K562 (cell line): ENCODE data around the gene ANO10. TPM values are rescaled to one million over a fixed set of nuclear protein-coding genes. Genes with fewer than 3 reads are reported as not detected.
A peak's percentile ranks its signal among the peaks of the same experiment; 100 is the strongest.
"Not testable (repeated sequence)": the region's sequence is repeated elsewhere in the genome, so short reads cannot be mapped to it uniquely, and the experiment has no call there.

ENCODE experiments used
- ATAC-seq: fragments of 200-7000 bp; cut with Tn5 transposase; 3 replicates; pipeline ENCODE4 v1.9.1; 2020; ENCODE audit warnings: moderate library complexity
- BruUV-seq: library from RNA; stranded (reverse); fragments of 400-500 nt; replicated peaks from 2 replicates; lab custom pipeline; 2021; lab: Mats Ljungman, UMichigan
- CTCF ChIA-PET: fragments of 300-600 bp; formaldehyde crosslinking; extraction: SDS; loops from one replicate; lab custom pipeline; 2021; ENCODE audit warnings: low intra/inter-chr PET ratio; lab: Yijun Ruan, JAX
- POLR2A ChIA-PET: fragments of 300-600, 350-650 bp; sonication (Branson Sonifier 250); formaldehyde crosslinking; extraction: SDS; loops from one replicate; lab custom pipeline; 2021; ENCODE audit warnings: antibody characterized with exemption, inconsistent platforms; lab: Yijun Ruan, JAX
- DNase-seq, 4 experiments: peaks; one replicate each; pipeline versions ENCODE4 v3.0.0 to v3.0.0-alpha.2; 2011 to 2018; ENCODE audit warnings: low spot score in 3 of 4, mixed read lengths in 3 of 4; ENCODE audit errors: extremely low read depth in 1 of 4
- FAIRE-seq: peaks from 2 replicates; lab custom pipeline; 2011; peaks lifted over from hg19 to GRCh38; lab: Jason Lieb, UNC
- H2AFZ ChIP-seq: 2 replicates; pipeline ENCODE4 v1.6.0; 2011; ENCODE audit warnings: low read depth, low read length, control low read depth, inconsistent platforms
- H3K27ac ChIP-seq: fragments of 200-600 bp; 3 replicates; pipeline ENCODE4 v1.8.0; 2011; ENCODE audit warnings: low read depth, mild to moderate bottlenecking, control low read depth, inconsistent platforms, low read length, moderate library complexity, mixed read lengths; ENCODE audit errors: extremely low read depth
- H3K27me3 ChIP-seq, 2 experiments: fragments of 300-600 bp in 1 of 2; 2 replicates in 1 of 2; 3 replicates in 1 of 2; pipeline versions ENCODE4 v1.6.0 to v1.8.0; 2011; ENCODE audit warnings: inconsistent platforms in 2 of 2, low read length in 2 of 2, mild to moderate bottlenecking in 1 of 2, mixed read lengths in 1 of 2, moderate library complexity in 1 of 2; ENCODE audit not compliant: control insufficient read depth in 2 of 2, insufficient read depth in 2 of 2
- H3K36me3 ChIP-seq: fragments of 300-600 bp; 3 replicates; pipeline ENCODE4 v1.8.0; 2011; ENCODE audit warnings: mild to moderate bottlenecking, low read length, inconsistent platforms; ENCODE audit not compliant: control insufficient read depth, insufficient read depth
- H3K4me1 ChIP-seq, 2 experiments: fragments of 200-600 bp in 1 of 2; replicated peaks in 1 of 2; 2 replicates in 1 of 2; 3 replicates in 1 of 2; pipeline versions ENCODE4 v1.5.1 to v1.8.0; 2011; ENCODE audit warnings: inconsistent platforms in 2 of 2, low read length in 2 of 2, mild to moderate bottlenecking in 1 of 2, mixed read lengths in 1 of 2, moderate library complexity in 1 of 2; ENCODE audit not compliant: control insufficient read depth in 2 of 2, insufficient read depth in 2 of 2
- H3K4me2 ChIP-seq: 2 replicates; pipeline ENCODE4 v1.6.1; 2011; ENCODE audit warnings: low read length, control low read depth, inconsistent platforms, mixed read lengths; ENCODE audit not compliant: insufficient read depth
- H3K4me3 ChIP-seq: fragments of 200-600 bp; sonication (generic), shearing (Covaris generic); 2 replicates; pipeline ENCODE4 v1.5.1; 2016; ENCODE audit warnings: control low read depth, inconsistent platforms
- H3K79me2 ChIP-seq: fragments of 200-600 bp; 3 replicates; pipeline ENCODE4 v1.8.0; 2011; ENCODE audit warnings: low read length, inconsistent platforms; ENCODE audit not compliant: control insufficient read depth, insufficient read depth
- H3K9ac ChIP-seq, 2 experiments: 2 replicates each; pipeline versions ENCODE4 v1.6.0 to v1.6.1; 2011; ENCODE audit warnings: low read depth in 2 of 2, low read length in 2 of 2, control low read depth in 1 of 2, inconsistent platforms in 1 of 2, mild to moderate bottlenecking in 1 of 2, mixed read lengths in 1 of 2; ENCODE audit not compliant: insufficient read depth in 1 of 2
- H3K9me1 ChIP-seq: one replicate; pipeline ENCODE4 v1.6.0; 2011; ENCODE audit warnings: inconsistent platforms, mild to moderate bottlenecking, low read length, moderate library complexity; ENCODE audit not compliant: control insufficient read depth, insufficient read depth
- H3K9me3 ChIP-seq: replicated peaks from 2 replicates; pipeline ENCODE4 v1.5.1; 2011; ENCODE audit warnings: low read depth, low read length, inconsistent platforms; ENCODE audit not compliant: control insufficient read depth, insufficient read depth
- H4K20me1 ChIP-seq: replicated peaks from 2 replicates; pipeline ENCODE4 v1.6.1; 2011; ENCODE audit warnings: low read length, inconsistent platforms, mixed read lengths; ENCODE audit not compliant: control insufficient read depth, insufficient read depth
- ATF1 ChIP-seq, 2 experiments: fragments of 450-650 bp in 1 of 2; IDR thresholded peaks; 2 replicates each; pipeline ENCODE4 v1.6.1; 2016; ENCODE audit warnings: missing compliant biosample characterization in 1 of 2, missing genetic modification characterization in 1 of 2
- DPF2 ChIP-seq: fragments of 450-650 bp; IDR thresholded peaks from 2 replicates; pipeline ENCODE4 v1.6.1; 2016
- EP400 ChIP-seq: fragments of 450-650 bp; IDR thresholded peaks from 2 replicates; pipeline ENCODE4 v1.6.1; 2017; ENCODE audit warnings: antibody characterized with exemption, mild to moderate bottlenecking, moderate library complexity
- KLF13 ChIP-seq: fragments of 450-650 bp; IDR thresholded peaks from 2 replicates; pipeline ENCODE4 v1.6.1; 2016; ENCODE audit warnings: missing genetic modification characterization, low read depth, mild to moderate bottlenecking, missing compliant biosample characterization, moderate library complexity, borderline replicate concordance
- NFRKB ChIP-seq: fragments of 450-650 bp; IDR thresholded peaks from 2 replicates; pipeline ENCODE4 v1.6.1; 2016; ENCODE audit warnings: low read depth
- NRF1 ChIP-seq, 2 experiments: fragments of 450-650 bp; IDR thresholded peaks in 1 of 2; conservative IDR thresholded peaks in 1 of 2; 2 replicates each; pipeline ENCODE4 v1.6.1; 2014; ENCODE audit warnings: mild to moderate bottlenecking in 2 of 2
- RBFOX2 ChIP-seq: fragments of 200-400 bp; formaldehyde crosslinking; IDR thresholded peaks from 2 replicates; pipeline ENCODE4 v1.6.1; 2017; ENCODE audit warnings: low read depth, mild to moderate bottlenecking, low read length, moderate library complexity
- SMAD4 ChIP-seq: fragments of 250-450 bp; sonication (Bioruptor Pico); conservative IDR thresholded peaks from 2 replicates; pipeline ENCODE4 v1.8.0; 2021; ENCODE audit warnings: inconsistent platforms, mild to moderate bottlenecking, moderate library complexity
- SUPT5H ChIP-seq: fragments of 450-650 bp; IDR thresholded peaks from 2 replicates; pipeline ENCODE4 v1.6.1; 2016
- ZNF184 ChIP-seq: sonication (generic); formaldehyde crosslinking; IDR thresholded peaks from 2 replicates; pipeline ENCODE4 v1.5.0; 2020; ENCODE audit warnings: missing genetic modification reagents
- WGBS: fragments of 100-300 bp; shearing (Covaris generic); methylation state at CpG from one replicate; pipeline ENCODE4 v1.1.6; 2016; ENCODE audit warnings: low coverage, mixed read lengths; ENCODE audit not compliant: insufficient coverage; ENCODE audit errors: missing lambda C conversion rate; 5-methylcytosine and 5-hydroxymethylcytosine counted together
- in situ Hi-C: fragments of 300-500 bp; cut with MboI; formaldehyde crosslinking; loops from 4 replicates; pipeline ENCODE4 v1.15.0; 2018; ENCODE audit warnings: inconsistent platforms, mixed read lengths
- intact Hi-C: fragments of 100-400 bp; cut with micrococcal nuclease; formaldehyde crosslinking; loops from 2 replicates; pipeline ENCODE4 v1.14.2; 2022
- polyA plus RNA-seq, 8 experiments: library from polyadenylated mRNA; depleted of rRNA in 4 of 8; stranded (reverse) in 5 of 8; unstranded in 3 of 8; fragments of >200 nt; fragmentation: Nextera tagmentation in 2 of 8; fragmentation: Illumina TruSeq in 1 of 8; extraction: Ambion mirVana in 2 of 8; extraction: Trizol in 1 of 8; gene quantifications; 2 replicates each; pipeline versions ENCODE4 v1.2.1 to v1.2.3, GENCODE V29; 2011 to 2014; ENCODE audit warnings: inconsistent platforms in 1 of 8, missing spikeins in 1 of 8
- total RNA-seq, 7 experiments: library from RNA; depleted of rRNA in 6 of 7; stranded (reverse); fragments of >200 nt in 6 of 7; fragmentation: Illumina TruSeq in 2 of 7; extraction: Trizol in 2 of 7; gene quantifications; 2 replicates each; pipeline versions ENCODE4 v1.2.1 to v1.2.3, GENCODE V29; 2011 to 2021; ENCODE audit warnings: low replicate concordance in 1 of 7
- TF ChIP-seq, protein P1 (sequence below): sonication (generic); formaldehyde crosslinking; IDR thresholded peaks from 2 replicates; pipeline ENCODE4 v1.8.0; 2022; ENCODE audit warnings: missing genetic modification reagents, mild to moderate bottlenecking, moderate library complexity, borderline replicate concordance

Gene ANO10
- total and polyA plus RNA-seq, 9 of the 15 experiments (the other 6 are each of a cell fraction or from before 2014, with no cell fraction given): 6.4 to 46.0 (median 32.3) TPM

DNA sequence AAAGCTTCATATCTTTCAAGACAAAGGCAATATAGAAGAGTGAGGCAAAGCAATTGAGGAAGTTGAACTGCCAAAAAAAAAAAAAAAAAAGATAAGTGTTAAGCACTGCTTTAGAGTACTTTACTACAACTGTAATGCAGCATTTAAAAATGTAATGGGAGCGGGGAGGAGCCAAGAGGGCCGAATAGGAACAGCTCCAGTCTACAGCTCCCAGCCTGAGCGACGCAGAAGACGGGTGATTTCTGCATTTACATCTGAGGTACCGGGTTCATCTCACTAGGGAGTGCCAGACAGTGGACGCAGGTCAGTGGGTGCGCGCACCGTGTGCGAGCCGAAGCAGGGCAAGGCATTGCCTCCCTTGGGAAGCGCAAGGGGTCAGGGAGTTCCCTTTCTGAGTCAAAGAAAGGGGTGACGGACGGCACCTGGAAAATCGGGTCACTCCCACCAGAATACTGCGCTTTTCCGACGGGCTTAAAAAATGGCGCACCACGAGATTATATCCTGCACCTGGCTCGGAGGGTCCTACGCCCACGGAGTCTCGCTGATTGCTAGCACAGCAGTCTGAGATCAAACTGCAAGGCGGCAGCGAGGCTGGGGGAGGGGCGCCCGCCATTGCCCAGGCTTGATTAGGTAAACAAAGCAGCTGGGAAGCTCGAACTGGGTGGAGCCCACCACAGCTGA lies 56.0 kb downstream of the ANO10 start:
- in situ Hi-C loops: loop anchor here (5.0 kb wide), 1 partner anchor 1918 kb away; no protein-coding TSS in a partner anchor
- intact Hi-C loops; H4K20me1 ChIP-seq; FAIRE-seq; CTCF ChIA-PET; H3K9me3 ChIP-seq; BruUV-seq; H3K27me3 ChIP-seq; H3K9me1 ChIP-seq; H3K4me1 ChIP-seq; H3K79me2 ChIP-seq; H3K4me3 ChIP-seq; H3K36me3 ChIP-seq; TF ChIP-seq ATF1 (CRISPR knock-in tag; IDR thresholded peaks at IDR 0.05): not testable (repeated sequence)
- ATAC-seq (peak; percentile 99), DNase-seq (peak in 3 of 4 experiments; percentile 25 to 64 (median 52))
- Histone ChIP-seq H3K4me2 (peak overlapping the region; percentile 71), H3K27ac (peak overlapping the region; percentile 53; the same call in 2 of the 3 replicates), H2AFZ (peak overlapping the region; percentile 77), H3K9ac (peak overlapping the region; percentile 35 to 68; a peak in 3 of 4 replicates)
- WGBS: 6% methylated on average over 20 of the region's 30 CpGs
- POLR2A ChIA-PET: interaction anchor here (0.6 to 1.4 kb wide), 4 partner anchors 19 to 127 kb away, joined by 3 read pairs; partner anchors contain the start of gene ABHD5
- TF ChIP-seq NFRKB: peak; percentile 66; the same call in 1 of the 2 replicates
- TF ChIP-seq NRF1 (conservative IDR thresholded peaks at IDR 0.05 in 1 of 2, IDR thresholded peaks at IDR 0.05 in 1 of 2): peak; percentile 67 to 74
- TF ChIP-seq, protein P1, sequence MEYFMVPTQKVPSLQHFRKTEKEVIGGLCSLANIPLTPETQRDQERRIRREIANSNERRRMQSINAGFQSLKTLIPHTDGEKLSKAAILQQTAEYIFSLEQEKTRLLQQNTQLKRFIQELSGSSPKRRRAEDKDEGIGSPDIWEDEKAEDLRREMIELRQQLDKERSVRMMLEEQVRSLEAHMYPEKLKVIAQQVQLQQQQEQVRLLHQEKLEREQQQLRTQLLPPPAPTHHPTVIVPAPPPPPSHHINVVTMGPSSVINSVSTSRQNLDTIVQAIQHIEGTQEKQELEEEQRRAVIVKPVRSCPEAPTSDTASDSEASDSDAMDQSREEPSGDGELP (CRISPR knock-in tag): peak; percentile 49; the same call in 1 of the 2 replicates
- TF ChIP-seq KLF13 (tag): 0 out of 2 replicates have a peak, but pooled peaks have one; percentile 34
- 0 out of 2 replicates have a peak, but pooled peaks have one; percentile 37 for TF ChIP-seq SUPT5H
- 0 out of 2 replicates have a peak, but pooled peaks have one; percentile 34 for TF ChIP-seq DPF2
- TF ChIP-seq ZNF184: 0 out of 2 replicates have a peak, but pooled peaks have one; percentile 50
- 0 out of 2 replicates have a peak, but pooled peaks have one; percentile 14 for TF ChIP-seq RBFOX2
- TF ChIP-seq EP400: peak; percentile 58
- peak; percentile 52; the same call in 1 of the 2 replicates for TF ChIP-seq SMAD4 (CRISPR knock-in tag)
- peak; percentile 39 for TF ChIP-seq ATF1 (tag; IDR thresholded peaks at IDR 0.05)
